ENCODE results near the gene PLXNA2.

The PLXNA2 gene

GRCh38 chr1:208160259-208160819, 83.8 kb downstream of the PLXNA2 start:
- no peaks in the 10 kb centered on the region for H3K36me3 ChIP-seq (ENCODE audit: insufficient read depth, low read length)
- no peak overlapping the region for H3K9ac ChIP-seq (ENCODE audit: low read depth, low read length)
- H3K9me3 ChIP-seq (ENCODE audit: control insufficient read depth, insufficient read depth, low read length): no peaks in the 10 kb centered on the region
- peaks cover 29% of the 10 kb centered on the region for H3K4me1 ChIP-seq (ENCODE audit: insufficient read depth, low read length)

GRCh38 chr1:208159555-208160258, 84.5 kb downstream of the PLXNA2 start:
- no peak overlapping the region for H3K9ac ChIP-seq (ENCODE audit: low read depth, low read length)
- peaks cover 26% of the 10 kb centered on the region for H3K4me1 ChIP-seq (ENCODE audit: insufficient read depth, low read length)

GRCh38 chr1:208158640-208159554, 85.3 kb downstream of the PLXNA2 start:
- Histone ChIP-seq H3K9ac (ENCODE audit: low read depth, low read length) (no peak overlapping the region), H3K9me3 (ENCODE audit: control insufficient read depth, insufficient read depth, low read length) (no peaks in the 10 kb centered on the region), H3K4me1 (ENCODE audit: insufficient read depth, low read length) (peaks cover 24% of the 10 kb centered on the region), H3K36me3 (ENCODE audit: insufficient read depth, low read length) (no peaks in the 10 kb centered on the region)

More at GRCh38 chr1:208159555-208160258, 84.5 kb downstream of the PLXNA2 start:
- Histone ChIP-seq H3K36me3 (ENCODE audit: insufficient read depth, low read length) (no peaks in the 10 kb centered on the region), H3K9me3 (ENCODE audit: control insufficient read depth, insufficient read depth, low read length) (no peaks in the 10 kb centered on the region)

- Histone ChIP-seq H3K9ac (ENCODE audit: low read depth, low read length) (no peak overlapping the region), H3K4me1 (ENCODE audit: insufficient read depth, low read length) (peaks cover 24% of the 10 kb centered on the region), H3K36me3 (ENCODE audit: insufficient read depth, low read length) (no peaks in the 10 kb centered on the region), H3K9me3 (ENCODE audit: control insufficient read depth, insufficient read depth, low read length) (no peaks in the 10 kb centered on the region)
Measured at GRCh38 chr1:208157769-208158168, 86.4 kb downstream of the PLXNA2 start.

- Histone ChIP-seq H3K9me3 (ENCODE audit: control insufficient read depth, insufficient read depth, low read length) (no peaks in the 10 kb centered on the region), H3K36me3 (ENCODE audit: insufficient read depth, low read length) (no peaks in the 10 kb centered on the region), H3K4me1 (ENCODE audit: insufficient read depth, low read length) (peaks cover 20% of the 10 kb centered on the region), H3K9ac (ENCODE audit: low read depth, low read length) (no peak overlapping the region)
Measured at GRCh38 chr1:208156741-208157140, 87.4 kb downstream of the PLXNA2 start.

GRCh38 chr1:208156310-208156709, 87.9 kb downstream of the PLXNA2 start:
- H3K9ac ChIP-seq (ENCODE audit: low read depth, low read length): no peak overlapping the region
- H3K4me1 ChIP-seq (ENCODE audit: insufficient read depth, low read length): peaks cover 17% of the 10 kb centered on the region
- no peaks in the 10 kb centered on the region for H3K36me3 ChIP-seq (ENCODE audit: insufficient read depth, low read length)
- H3K9me3 ChIP-seq (ENCODE audit: control insufficient read depth, insufficient read depth, low read length): no peaks in the 10 kb centered on the region

- Histone ChIP-seq H3K36me3 (ENCODE audit: insufficient read depth, low read length) (no peaks in the 10 kb centered on the region), H3K9ac (ENCODE audit: low read depth, low read length) (no peak overlapping the region), H3K4me1 (ENCODE audit: insufficient read depth, low read length) (peaks cover 19% of the 10 kb centered on the region), H3K9me3 (ENCODE audit: control insufficient read depth, insufficient read depth, low read length) (no peaks in the 10 kb centered on the region)
Measured at GRCh38 chr1:208154679-208155642, 89.2 kb downstream of the PLXNA2 start.

GRCh38 chr1:208154040-208154439, 90.1 kb downstream of the PLXNA2 start:
- Histone ChIP-seq H3K36me3 (ENCODE audit: insufficient read depth, low read length) (no peaks in the 10 kb centered on the region), H3K9me3 (ENCODE audit: control insufficient read depth, insufficient read depth, low read length) (no peaks in the 10 kb centered on the region), H3K9ac (ENCODE audit: low read depth, low read length) (no peak overlapping the region), H3K4me1 (ENCODE audit: insufficient read depth, low read length) (peaks cover 16% of the 10 kb centered on the region)

- Histone ChIP-seq H3K9me3 (ENCODE audit: control insufficient read depth, insufficient read depth, low read length) (no peaks in the 10 kb centered on the region), H3K4me1 (ENCODE audit: insufficient read depth, low read length) (peaks cover 10% of the 10 kb centered on the region), H3K36me3 (ENCODE audit: insufficient read depth, low read length) (no peaks in the 10 kb centered on the region), H3K9ac (ENCODE audit: low read depth, low read length) (no peak overlapping the region)
Measured at GRCh38 chr1:208153386-208153785, 90.8 kb downstream of the PLXNA2 start.

- no peaks in the 10 kb centered on the region for H3K36me3 ChIP-seq (ENCODE audit: insufficient read depth, low read length)
- H3K9me3 ChIP-seq (ENCODE audit: control insufficient read depth, insufficient read depth, low read length): no peaks in the 10 kb centered on the region
- peaks cover 10% of the 10 kb centered on the region for H3K4me1 ChIP-seq (ENCODE audit: insufficient read depth, low read length)
- no peak overlapping the region for H3K9ac ChIP-seq (ENCODE audit: low read depth, low read length)
Measured at GRCh38 chr1:208151728-208152598, 92.2 kb downstream of the PLXNA2 start.

GRCh38 chr1:208150833-208151458, 93.2 kb downstream of the PLXNA2 start:
- Histone ChIP-seq H3K36me3 (ENCODE audit: insufficient read depth, low read length) (no peaks in the 10 kb centered on the region), H3K9ac (ENCODE audit: low read depth, low read length) (no peak overlapping the region), H3K9me3 (ENCODE audit: control insufficient read depth, insufficient read depth, low read length) (no peaks in the 10 kb centered on the region), H3K4me1 (ENCODE audit: insufficient read depth, low read length) (peaks cover 10% of the 10 kb centered on the region)

- Histone ChIP-seq H3K9me3 (ENCODE audit: control insufficient read depth, insufficient read depth, low read length) (no peaks in the 10 kb centered on the region), H3K36me3 (ENCODE audit: insufficient read depth, low read length) (no peaks in the 10 kb centered on the region), H3K9ac (ENCODE audit: low read depth, low read length) (no peak overlapping the region), H3K4me1 (ENCODE audit: insufficient read depth, low read length) (peaks cover 16% of the 10 kb centered on the region)
Measured at GRCh38 chr1:208149776-208150514, 94.2 kb downstream of the PLXNA2 start.

Measured in ES-I3 (cell line).